Thyroid gland (tissue), 4 donors: Measurements from ENCODE around the gene URB1. TPM values are rescaled to one million over a fixed set of nuclear protein-coding genes. Genes with fewer than 3 reads are reported as not detected.

ENCODE experiments used
- DNase-seq, 2 donors: peaks; one replicate each; pipeline ENCODE4 v3.0.0-alpha.2; 2019
- H3K27ac ChIP-seq, 3 donors: fragments of 200-600 bp; sonication (generic); 1 replicate in 2 of 3; 2 replicates in 1 of 3; pipeline ENCODE4 v1.5.1; 2016 to 2019; ENCODE audit warnings: mild to moderate bottlenecking in 1 of 3, moderate library complexity in 1 of 3
- H3K27me3 ChIP-seq: fragments of 200-600 bp; sonication (generic); one replicate; pipeline ENCODE4 v1.5.1; 2019
- H3K36me3 ChIP-seq, 2 donors: fragments of 200-600 bp; sonication (generic); one replicate each; pipeline ENCODE4 v1.5.1; 2016 to 2019
- H3K4me1 ChIP-seq, 2 donors: fragments of 200-600 bp; sonication (generic); one replicate each; pipeline ENCODE4 v1.5.1; 2017 to 2019
- H3K4me3 ChIP-seq, 3 donors: fragments of 200-600 bp; sonication (generic); replicated peaks in 1 of 3; 1 replicate in 2 of 3; 2 replicates in 1 of 3; pipeline ENCODE4 v1.5.1; 2016; ENCODE audit warnings: mild to moderate bottlenecking in 1 of 3
- H3K9me3 ChIP-seq: fragments of 200-600 bp; sonication (generic); one replicate; pipeline ENCODE4 v1.5.1; 2017
- CTCF ChIP-seq, 6 experiments: fragments of 200-600 bp in 3 of 6; fragments of 450-650 bp in 3 of 6; sonication (generic) in 3 of 6; IDR thresholded peaks; one replicate each; pipeline ENCODE4 v1.5.1; 2016 to 2019; ENCODE audit warnings: antibody characterized with exemption in 6 of 6, mild to moderate bottlenecking in 2 of 6, inconsistent platforms in 1 of 6, moderate library complexity in 1 of 6
- POLR2A ChIP-seq, 2 donors: fragments of 450-650 bp; IDR thresholded peaks; one replicate each; pipeline ENCODE4 v1.6.1; 2017; ENCODE audit warnings: antibody characterized with exemption in 2 of 2, mild to moderate bottlenecking in 2 of 2, moderate library complexity in 1 of 2
- WGBS, 2 donors: methylation state at CpG; one replicate each; pipeline ENCODE4 v1.1.5; 2017; 5-methylcytosine and 5-hydroxymethylcytosine counted together
- intact Hi-C: fragments of 100-400 bp; cut with DNase I; formaldehyde crosslinking; loops from one replicate; pipeline ENCODE4 v1.15.1; 2023
- total RNA-seq, 4 donors: library from RNA; depleted of rRNA; stranded (reverse); fragments of >200 nt; gene quantifications; one replicate each; pipeline ENCODE4 v1.2.3, GENCODE V29; 2016

Gene URB1
- total RNA-seq, 4 donors from 2014 or later, result 13.6 to 23.9 (median 15.8) TPM

GRCh38 chr21:32348604-32349332 lies 44.0 kb downstream of the URB1 start:
- H3K27me3 ChIP-seq, result no peaks in the 10 kb centered on the region
- peaks cover 76 to 87% of the 10 kb centered on the region in 2 donors for H3K36me3 ChIP-seq
- H3K9me3 ChIP-seq, result no peaks in the 10 kb centered on the region
- H3K4me1 ChIP-seq, result peaks cover 0 to 3% of the 10 kb centered on the region in 2 donors
- intact Hi-C loops, result no loop called here
- no peak for TF ChIP-seq POLR2A (IDR thresholded peaks at IDR 0.05)
- TF ChIP-seq CTCF (IDR thresholded peaks at IDR 0.05), result no peak
- DNase-seq, result no peak
- H3K27ac ChIP-seq, result no peak overlapping the region
- WGBS, 2 donors, result 90 to 94% methylated on average over 9 of the region's 9 CpGs
- no peak overlapping the region for H3K4me3 ChIP-seq

GRCh38 chr21:32347977-32348376 lies 44.8 kb downstream of the URB1 start:
- TF ChIP-seq CTCF (IDR thresholded peaks at IDR 0.05) (no peak), POLR2A (IDR thresholded peaks at IDR 0.05) (no peak)
- 79 to 91% methylated on average over 10 of the region's 11 CpGs for WGBS, 2 donors
- Histone ChIP-seq H3K36me3 (peaks cover 69 to 85% of the 10 kb centered on the region in 2 donors), H3K27me3 (no peaks in the 10 kb centered on the region), H3K9me3 (no peaks in the 10 kb centered on the region), H3K27ac (no peak overlapping the region), H3K4me3 (no peak overlapping the region), H3K4me1 (peaks cover 0 to 3% of the 10 kb centered on the region in 2 donors)
- intact Hi-C loops, result no loop called here
- DNase-seq, result no peak

GRCh38 chr21:32347351-32347750 lies 45.5 kb downstream of the URB1 start:
- no peak for DNase-seq
- 96 to 97% methylated on average over 4 to 12 of the region's 12 CpGs for WGBS, 2 donors
- H3K4me1 ChIP-seq, result peaks cover 0 to 3% of the 10 kb centered on the region in 2 donors
- no peak for TF ChIP-seq CTCF (IDR thresholded peaks at IDR 0.05)
- no peak for TF ChIP-seq POLR2A (IDR thresholded peaks at IDR 0.05)
- peaks cover 62 to 79% of the 10 kb centered on the region in 2 donors for H3K36me3 ChIP-seq
- no peaks in the 10 kb centered on the region for H3K27me3 ChIP-seq
- H3K9me3 ChIP-seq, result no peaks in the 10 kb centered on the region
- no peak overlapping the region for H3K27ac ChIP-seq
- no peak overlapping the region for H3K4me3 ChIP-seq
- intact Hi-C loops, result no loop called here

GRCh38 chr21:32346951-32347350 lies 45.9 kb downstream of the URB1 start:
- TF ChIP-seq CTCF (IDR thresholded peaks at IDR 0.05) (no peak), POLR2A (IDR thresholded peaks at IDR 0.05) (no peak)
- Histone ChIP-seq H3K4me1 (peaks cover 0 to 3% of the 10 kb centered on the region in 2 donors), H3K9me3 (no peaks in the 10 kb centered on the region), H3K27ac (no peak overlapping the region), H3K27me3 (no peaks in the 10 kb centered on the region), H3K4me3 (no peak overlapping the region), H3K36me3 (peaks cover 58 to 75% of the 10 kb centered on the region in 2 donors)
- no peak for DNase-seq
- intact Hi-C loops, result no loop called here
- WGBS, 2 donors, result 94 to 95% methylated on average over 3 to 10 of the region's 14 CpGs
